Stimulated activated CD4-positive, alpha-beta T cell treated with anti-CD3 and anti-CD28 coated beads, TNF-alpha, amount 100 ng/mL, for 24 hours (primary cell): ENCODE measurements around the gene NT5DC1.
"Not testable (repeated sequence)": the region's sequence is repeated elsewhere in the genome, so short reads cannot be mapped to it uniquely, and the experiment has no call there.

Experiments
- DNase-seq, 3 experiments: peaks; one replicate each; pipeline ENCODE4 v3.0.0-alpha.2; 2020; ENCODE audit warnings: low read depth in 3 of 3

NT5DC1 gene

GRCh38 chr6:116090251-116090650 lies 10.4 kb upstream of the NT5DC1 start:
- no peak for DNase-seq

GRCh38 chr6:116094041-116094440 lies 6.6 kb upstream of the NT5DC1 start:
- DNase-seq: no peak

GRCh38 chr6:116096048-116096759 lies 4.4 kb upstream of the NT5DC1 start:
- DNase-seq: not testable (repeated sequence)

- DNase-seq: no peak
Observed at GRCh38 chr6:116096979-116097816, 3.5 kb upstream of the NT5DC1 start.

- DNase-seq: no peak
Observed at GRCh38 chr6:116099036-116099435, 1.6 kb upstream of the NT5DC1 start.

- DNase-seq: no peak
Observed at GRCh38 chr6:116101302-116101718, 657 bp downstream of the NT5DC1 start.

- DNase-seq: no peak
Observed at GRCh38 chr6:116101790-116102189, 1.1 kb downstream of the NT5DC1 start.

GRCh38 chr6:116102873-116103272 lies 2.2 kb downstream of the NT5DC1 start:
- no peak for DNase-seq

GRCh38 chr6:116104636-116105035 lies 4.0 kb downstream of the NT5DC1 start:
- no peak for DNase-seq

GRCh38 chr6:116105247-116105646 lies 4.6 kb downstream of the NT5DC1 start:
- DNase-seq: no peak

GRCh38 chr6:116106146-116106545 lies 5.5 kb downstream of the NT5DC1 start:
- DNase-seq: no peak

- DNase-seq: no peak
Observed at GRCh38 chr6:116108836-116109235, 8.2 kb downstream of the NT5DC1 start.

- DNase-seq: peak in 1 of 3 experiments; percentile 16
Observed at GRCh38 chr6:116111552-116112528, 11.2 kb downstream of the NT5DC1 start.

- no peak for DNase-seq
Observed at GRCh38 chr6:116113386-116113785, 12.7 kb downstream of the NT5DC1 start.

GRCh38 chr6:116115781-116116180 lies 15.1 kb downstream of the NT5DC1 start:
- DNase-seq: no peak

- no peak for DNase-seq
Observed at GRCh38 chr6:116118608-116119007, 18.0 kb downstream of the NT5DC1 start.

- no peak for DNase-seq
Observed at GRCh38 chr6:116120430-116120829, 19.8 kb downstream of the NT5DC1 start.

- no peak for DNase-seq
Observed at GRCh38 chr6:116126032-116126431, 25.4 kb downstream of the NT5DC1 start, which contains the start of gene COL10A1. Gene COL10A1 (minus strand): TSS chr6:116126132. CDS start chr6:116125492, 640 bp downstream.

GRCh38 chr6:116127771-116128493 lies 27.3 kb downstream of the NT5DC1 start:
- DNase-seq: no peak

- DNase-seq: no peak
Observed at GRCh38 chr6:116133453-116133852, 32.8 kb downstream of the NT5DC1 start.

- no peak for DNase-seq
Observed at GRCh38 chr6:116136373-116136772, 35.7 kb downstream of the NT5DC1 start.
